ENCODE data around the gene PRKCE.
A peak's percentile ranks its signal among the peaks of the same experiment; 100 is the strongest.

The PRKCE gene

GRCh38 chr2:45823723-45824206, 172.3 kb downstream of the PRKCE start:
- H3K4me1 ChIP-seq, result peaks cover 63% of the 10 kb centered on the region
- H3K4me3 ChIP-seq (ENCODE audit: low read depth, low read length), result no peak overlapping the region
- H3K9me3 ChIP-seq, result no peaks in the 10 kb centered on the region
- DNase-seq, result peak; percentile 81
- H3K27me3 ChIP-seq, result no peaks in the 10 kb centered on the region
- TF ChIP-seq CTCF (IDR thresholded peaks at IDR 0.05; ENCODE audit: low read depth, low read length), result no peak
- H3K36me3 ChIP-seq, result no peaks in the 10 kb centered on the region

GRCh38 chr2:45825001-45825651, 173.7 kb downstream of the PRKCE start:
- Histone ChIP-seq H3K9me3 (no peaks in the 10 kb centered on the region; the same call in 1 of the 2 replicates), H3K36me3 (no peaks in the 10 kb centered on the region), H3K27me3 (no peaks in the 10 kb centered on the region), H3K4me3 (ENCODE audit: low read depth, low read length) (no peak overlapping the region), H3K4me1 (peaks cover 63% of the 10 kb centered on the region)
- no peak for DNase-seq
- 0 out of 2 replicates have a peak, but pooled peaks have one; percentile 6 for TF ChIP-seq CTCF (IDR thresholded peaks at IDR 0.05; ENCODE audit: low read depth, low read length)

- Histone ChIP-seq H3K36me3 (no peaks in the 10 kb centered on the region), H3K9me3 (peaks cover 4% of the 10 kb centered on the region; the same call in 1 of the 2 replicates), H3K4me1 (peaks cover 53% of the 10 kb centered on the region), H3K4me3 (ENCODE audit: low read depth, low read length) (peak overlapping the region; percentile 10; the same call in 1 of the 2 replicates), H3K27me3 (no peaks in the 10 kb centered on the region)
- no peak for DNase-seq
- TF ChIP-seq CTCF (IDR thresholded peaks at IDR 0.05; ENCODE audit: low read depth, low read length), result no peak
These were observed 175.0 kb downstream of the PRKCE start for GRCh38 chr2:45826460-45826859.

- TF ChIP-seq CTCF (IDR thresholded peaks at IDR 0.05; ENCODE audit: low read depth, low read length), result no peak
- peak overlapping the region; percentile 10; the same call in 1 of the 2 replicates for H3K4me3 ChIP-seq (ENCODE audit: low read depth, low read length)
- DNase-seq, result peak; percentile 86
These were observed 175.6 kb downstream of the PRKCE start for GRCh38 chr2:45826884-45827635.

GRCh38 chr2:45830322-45830721, 178.8 kb downstream of the PRKCE start:
- Histone ChIP-seq H3K4me3 (ENCODE audit: low read depth, low read length) (no peak overlapping the region), H3K27me3 (no peaks in the 10 kb centered on the region), H3K9me3 (peaks cover 4% of the 10 kb centered on the region; the same call in 1 of the 2 replicates), H3K4me1 (peaks cover 36% of the 10 kb centered on the region), H3K36me3 (no peaks in the 10 kb centered on the region)
- no peak for DNase-seq
- no peak for TF ChIP-seq CTCF (IDR thresholded peaks at IDR 0.05; ENCODE audit: low read depth, low read length)

More at GRCh38 chr2:45826884-45827635, 175.6 kb downstream of the PRKCE start:
- H3K9me3 ChIP-seq, result peaks cover 4% of the 10 kb centered on the region; the same call in 1 of the 2 replicates
- H3K4me1 ChIP-seq, result peaks cover 49% of the 10 kb centered on the region
- no peaks in the 10 kb centered on the region for H3K36me3 ChIP-seq
- H3K27me3 ChIP-seq, result no peaks in the 10 kb centered on the region

Measured in BE2C (cell line).